K562 (cell line): ENCODE measurements around the gene SLC37A3. TPM values are rescaled to one million over a fixed set of nuclear protein-coding genes. Genes with fewer than 3 reads are reported as not detected.

Source experiments
- EGR1 ChIP-seq: fragments of 450-650 bp; conservative IDR thresholded peaks from 2 replicates; pipeline ENCODE4 v1.6.1; 2017; ENCODE audit warnings: mild to moderate bottlenecking
- FUS ChIP-seq: fragments of 200-400 bp; formaldehyde crosslinking; optimal IDR thresholded peaks from 2 replicates; pipeline ENCODE3; 2017; ENCODE audit warnings: low read depth, low read length
- HNRNPL ChIP-seq: fragments of 200-400 bp; formaldehyde crosslinking; IDR thresholded peaks from 2 replicates; pipeline ENCODE4 v1.6.1; 2017; ENCODE audit warnings: low read depth, mild to moderate bottlenecking, low read length
- IFI16 ChIP-seq: fragments of 250-450 bp; sonication (Bioruptor Pico); IDR thresholded peaks from 2 replicates; pipeline ENCODE4 v2.1.2; 2022; ENCODE audit warnings: mild to moderate bottlenecking, inconsistent platforms
- MIER1 ChIP-seq: fragments of 450-650 bp; IDR thresholded peaks from 2 replicates; pipeline ENCODE4 v1.6.1; 2016; ENCODE audit warnings: antibody characterized with exemption, mild to moderate bottlenecking, low read depth
- POLR2B ChIP-seq: fragments of 450-650 bp; IDR thresholded peaks from 2 replicates; pipeline ENCODE4 v1.6.1; 2018; ENCODE audit warnings: low read depth; ENCODE audit not compliant: partially characterized antibody
- TAF7 ChIP-seq: fragments of 450-650 bp; IDR thresholded peaks from 2 replicates; pipeline ENCODE4 v1.6.1; 2016; ENCODE audit warnings: missing genetic modification characterization, missing compliant biosample characterization
- ZNF77 ChIP-seq: fragments of 250-450 bp; sonication (Bioruptor Pico); IDR thresholded peaks from 2 replicates; pipeline ENCODE4 v1.5.0; 2020
- polyA plus RNA-seq, 8 experiments: library from polyadenylated mRNA; depleted of rRNA in 4 of 8; stranded (reverse) in 5 of 8; unstranded in 3 of 8; fragments of >200 nt; fragmentation: Nextera tagmentation in 2 of 8; fragmentation: Illumina TruSeq in 1 of 8; extraction: Ambion mirVana in 2 of 8; extraction: Trizol in 1 of 8; gene quantifications; 2 replicates each; pipeline versions ENCODE4 v1.2.1 to v1.2.3, GENCODE V29; 2011 to 2014; ENCODE audit warnings: inconsistent platforms in 1 of 8, missing spikeins in 1 of 8
- total RNA-seq, 7 experiments: library from RNA; depleted of rRNA in 6 of 7; stranded (reverse); fragments of >200 nt in 6 of 7; fragmentation: Illumina TruSeq in 2 of 7; extraction: Trizol in 2 of 7; gene quantifications; 2 replicates each; pipeline versions ENCODE4 v1.2.1 to v1.2.3, GENCODE V29; 2011 to 2021; ENCODE audit warnings: low replicate concordance in 1 of 7
- TF ChIP-seq, protein P1 (sequence below): sonication (generic); formaldehyde crosslinking; IDR thresholded peaks from 2 replicates; pipeline ENCODE4 v1.8.0; 2023; ENCODE audit warnings: missing genetic modification reagents, mild to moderate bottlenecking, borderline replicate concordance
- TF ChIP-seq, protein P2 (sequence below): sonication (generic); formaldehyde crosslinking; IDR thresholded peaks from 2 replicates; pipeline ENCODE4 v1.8.1; 2023; ENCODE audit warnings: mild to moderate bottlenecking, missing genetic modification reagents, moderate library complexity
- TF ChIP-seq, protein P3 (sequence below): fragments of 450-650 bp; IDR thresholded peaks from 2 replicates; pipeline ENCODE4 v1.6.1; 2017; ENCODE audit warnings: antibody characterized with exemption, mild to moderate bottlenecking
- TF ChIP-seq, protein P4 (sequence below): fragments of 450-650 bp; formaldehyde crosslinking; IDR thresholded peaks from 2 replicates; pipeline ENCODE4 v1.4.0; 2022; ENCODE audit warnings: missing genetic modification characterization

SLC37A3 gene
- total and polyA plus RNA-seq, 9 of the 15 experiments (the other 6 are each of a cell fraction or from before 2014, with no cell fraction given) = 11.7 to 59.1 (median 26.8) TPM

DNA sequence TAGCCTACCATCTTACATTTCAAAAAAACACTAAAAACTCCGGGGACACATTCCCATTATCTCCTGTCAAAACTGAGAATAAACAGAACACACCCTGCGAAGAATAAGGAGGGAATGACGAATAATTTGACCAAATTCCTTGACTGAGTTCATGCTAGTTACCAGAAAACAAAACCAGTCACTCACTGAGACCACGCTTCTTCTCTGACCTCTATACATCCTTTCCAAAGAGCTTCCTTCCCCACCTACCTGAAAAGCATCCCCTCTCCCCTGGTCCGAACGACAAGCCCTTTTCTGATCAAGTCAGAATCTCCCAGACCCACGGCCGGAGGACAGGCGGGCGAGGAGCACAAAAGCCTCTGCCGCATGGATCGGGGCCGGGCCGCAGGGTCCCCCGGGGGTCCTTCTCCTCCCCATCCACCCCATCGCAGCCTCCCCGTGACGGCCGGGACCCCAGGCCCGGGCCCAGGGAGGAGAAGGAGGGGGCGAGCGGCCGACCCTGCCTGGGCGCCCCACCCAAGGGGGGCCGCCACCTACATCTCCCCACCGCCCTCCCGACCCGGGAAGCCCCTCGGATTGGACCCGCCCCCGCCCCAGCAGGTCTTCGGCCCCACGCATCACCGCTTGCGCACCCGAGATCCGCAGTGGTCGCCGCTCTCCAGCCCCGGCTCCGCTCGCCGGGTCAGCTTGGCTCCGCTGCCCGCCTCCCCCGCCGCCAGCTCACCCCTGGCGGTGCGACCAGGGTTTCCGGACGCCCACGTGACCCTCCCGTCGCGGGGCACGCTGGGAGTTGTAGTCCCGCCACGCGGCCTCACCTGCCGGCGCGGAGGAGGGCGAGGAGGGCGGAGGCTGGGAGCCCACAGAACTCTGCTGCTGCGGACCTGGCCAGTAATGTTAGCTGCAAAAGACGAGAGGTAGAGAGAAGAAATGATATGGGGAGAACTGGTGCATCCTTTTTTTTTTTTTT is at the start of gene SLC37A3 (continued):
- TF ChIP-seq, protein P1, sequence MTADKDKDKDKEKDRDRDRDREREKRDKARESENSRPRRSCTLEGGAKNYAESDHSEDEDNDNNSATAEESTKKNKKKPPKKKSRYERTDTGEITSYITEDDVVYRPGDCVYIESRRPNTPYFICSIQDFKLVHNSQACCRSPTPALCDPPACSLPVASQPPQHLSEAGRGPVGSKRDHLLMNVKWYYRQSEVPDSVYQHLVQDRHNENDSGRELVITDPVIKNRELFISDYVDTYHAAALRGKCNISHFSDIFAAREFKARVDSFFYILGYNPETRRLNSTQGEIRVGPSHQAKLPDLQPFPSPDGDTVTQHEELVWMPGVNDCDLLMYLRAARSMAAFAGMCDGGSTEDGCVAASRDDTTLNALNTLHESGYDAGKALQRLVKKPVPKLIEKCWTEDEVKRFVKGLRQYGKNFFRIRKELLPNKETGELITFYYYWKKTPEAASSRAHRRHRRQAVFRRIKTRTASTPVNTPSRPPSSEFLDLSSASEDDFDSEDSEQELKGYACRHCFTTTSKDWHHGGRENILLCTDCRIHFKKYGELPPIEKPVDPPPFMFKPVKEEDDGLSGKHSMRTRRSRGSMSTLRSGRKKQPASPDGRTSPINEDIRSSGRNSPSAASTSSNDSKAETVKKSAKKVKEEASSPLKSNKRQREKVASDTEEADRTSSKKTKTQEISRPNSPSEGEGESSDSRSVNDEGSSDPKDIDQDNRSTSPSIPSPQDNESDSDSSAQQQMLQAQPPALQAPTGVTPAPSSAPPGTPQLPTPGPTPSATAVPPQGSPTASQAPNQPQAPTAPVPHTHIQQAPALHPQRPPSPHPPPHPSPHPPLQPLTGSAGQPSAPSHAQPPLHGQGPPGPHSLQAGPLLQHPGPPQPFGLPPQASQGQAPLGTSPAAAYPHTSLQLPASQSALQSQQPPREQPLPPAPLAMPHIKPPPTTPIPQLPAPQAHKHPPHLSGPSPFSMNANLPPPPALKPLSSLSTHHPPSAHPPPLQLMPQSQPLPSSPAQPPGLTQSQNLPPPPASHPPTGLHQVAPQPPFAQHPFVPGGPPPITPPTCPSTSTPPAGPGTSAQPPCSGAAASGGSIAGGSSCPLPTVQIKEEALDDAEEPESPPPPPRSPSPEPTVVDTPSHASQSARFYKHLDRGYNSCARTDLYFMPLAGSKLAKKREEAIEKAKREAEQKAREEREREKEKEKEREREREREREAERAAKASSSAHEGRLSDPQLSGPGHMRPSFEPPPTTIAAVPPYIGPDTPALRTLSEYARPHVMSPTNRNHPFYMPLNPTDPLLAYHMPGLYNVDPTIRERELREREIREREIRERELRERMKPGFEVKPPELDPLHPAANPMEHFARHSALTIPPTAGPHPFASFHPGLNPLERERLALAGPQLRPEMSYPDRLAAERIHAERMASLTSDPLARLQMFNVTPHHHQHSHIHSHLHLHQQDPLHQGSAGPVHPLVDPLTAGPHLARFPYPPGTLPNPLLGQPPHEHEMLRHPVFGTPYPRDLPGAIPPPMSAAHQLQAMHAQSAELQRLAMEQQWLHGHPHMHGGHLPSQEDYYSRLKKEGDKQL = 0 out of 2 replicates have a peak, but pooled peaks have one; percentile 50
- TF ChIP-seq, protein P2, sequence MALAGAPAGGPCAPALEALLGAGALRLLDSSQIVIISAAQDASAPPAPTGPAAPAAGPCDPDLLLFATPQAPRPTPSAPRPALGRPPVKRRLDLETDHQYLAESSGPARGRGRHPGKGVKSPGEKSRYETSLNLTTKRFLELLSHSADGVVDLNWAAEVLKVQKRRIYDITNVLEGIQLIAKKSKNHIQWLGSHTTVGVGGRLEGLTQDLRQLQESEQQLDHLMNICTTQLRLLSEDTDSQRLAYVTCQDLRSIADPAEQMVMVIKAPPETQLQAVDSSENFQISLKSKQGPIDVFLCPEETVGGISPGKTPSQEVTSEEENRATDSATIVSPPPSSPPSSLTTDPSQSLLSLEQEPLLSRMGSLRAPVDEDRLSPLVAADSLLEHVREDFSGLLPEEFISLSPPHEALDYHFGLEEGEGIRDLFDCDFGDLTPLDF = peak; percentile 59; the same call in 1 of the 2 replicates
- TF ChIP-seq POLR2B (peak; percentile 84), EGR1 (peak; percentile 92), HNRNPL (peak; percentile 84), MIER1 (no peak), IFI16 (CRISPR knock-in tag) (no peak), TAF7 (no peak), ZNF77 (CRISPR knock-in tag) (no peak), FUS (no peak)
- TF ChIP-seq, protein P3, sequence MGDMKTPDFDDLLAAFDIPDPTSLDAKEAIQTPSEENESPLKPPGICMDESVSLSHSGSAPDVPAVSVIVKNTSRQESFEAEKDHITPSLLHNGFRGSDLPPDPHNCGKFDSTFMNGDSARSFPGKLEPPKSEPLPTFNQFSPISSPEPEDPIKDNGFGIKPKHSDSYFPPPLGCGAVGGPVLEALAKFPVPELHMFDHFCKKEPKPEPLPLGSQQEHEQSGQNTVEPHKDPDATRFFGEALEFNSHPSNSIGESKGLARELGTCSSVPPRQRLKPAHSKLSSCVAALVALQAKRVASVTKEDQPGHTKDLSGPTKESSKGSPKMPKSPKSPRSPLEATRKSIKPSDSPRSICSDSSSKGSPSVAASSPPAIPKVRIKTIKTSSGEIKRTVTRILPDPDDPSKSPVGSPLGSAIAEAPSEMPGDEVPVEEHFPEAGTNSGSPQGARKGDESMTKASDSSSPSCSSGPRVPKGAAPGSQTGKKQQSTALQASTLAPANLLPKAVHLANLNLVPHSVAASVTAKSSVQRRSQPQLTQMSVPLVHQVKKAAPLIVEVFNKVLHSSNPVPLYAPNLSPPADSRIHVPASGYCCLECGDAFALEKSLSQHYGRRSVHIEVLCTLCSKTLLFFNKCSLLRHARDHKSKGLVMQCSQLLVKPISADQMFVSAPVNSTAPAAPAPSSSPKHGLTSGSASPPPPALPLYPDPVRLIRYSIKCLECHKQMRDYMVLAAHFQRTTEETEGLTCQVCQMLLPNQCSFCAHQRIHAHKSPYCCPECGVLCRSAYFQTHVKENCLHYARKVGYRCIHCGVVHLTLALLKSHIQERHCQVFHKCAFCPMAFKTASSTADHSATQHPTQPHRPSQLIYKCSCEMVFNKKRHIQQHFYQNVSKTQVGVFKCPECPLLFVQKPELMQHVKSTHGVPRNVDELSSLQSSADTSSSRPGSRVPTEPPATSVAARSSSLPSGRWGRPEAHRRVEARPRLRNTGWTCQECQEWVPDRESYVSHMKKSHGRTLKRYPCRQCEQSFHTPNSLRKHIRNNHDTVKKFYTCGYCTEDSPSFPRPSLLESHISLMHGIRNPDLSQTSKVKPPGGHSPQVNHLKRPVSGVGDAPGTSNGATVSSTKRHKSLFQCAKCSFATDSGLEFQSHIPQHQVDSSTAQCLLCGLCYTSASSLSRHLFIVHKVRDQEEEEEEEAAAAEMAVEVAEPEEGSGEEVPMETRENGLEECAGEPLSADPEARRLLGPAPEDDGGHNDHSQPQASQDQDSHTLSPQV = no peak
- TF ChIP-seq, protein P4, sequence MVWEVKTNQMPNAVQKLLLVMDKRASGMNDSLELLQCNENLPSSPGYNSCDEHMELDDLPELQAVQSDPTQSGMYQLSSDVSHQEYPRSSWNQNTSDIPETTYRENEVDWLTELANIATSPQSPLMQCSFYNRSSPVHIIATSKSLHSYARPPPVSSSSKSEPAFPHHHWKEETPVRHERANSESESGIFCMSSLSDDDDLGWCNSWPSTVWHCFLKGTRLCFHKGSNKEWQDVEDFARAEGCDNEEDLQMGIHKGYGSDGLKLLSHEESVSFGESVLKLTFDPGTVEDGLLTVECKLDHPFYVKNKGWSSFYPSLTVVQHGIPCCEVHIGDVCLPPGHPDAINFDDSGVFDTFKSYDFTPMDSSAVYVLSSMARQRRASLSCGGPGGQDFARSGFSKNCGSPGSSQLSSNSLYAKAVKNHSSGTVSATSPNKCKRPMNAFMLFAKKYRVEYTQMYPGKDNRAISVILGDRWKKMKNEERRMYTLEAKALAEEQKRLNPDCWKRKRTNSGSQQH (CRISPR knock-in tag) = no peak
